ENCODE measurements around the gene HORMAD2. TPM values are rescaled to one million over a fixed set of nuclear protein-coding genes. Genes with fewer than 3 reads are reported as not detected.

The HORMAD2 gene
- total RNA-seq, 4 donors from 2014 or later, result not detected

GRCh38 chr22:30043161-30043560 is 37.1 kb upstream of the HORMAD2 start:
- no peak for DNase-seq
- H3K27ac ChIP-seq, result no peak overlapping the region
- intact Hi-C loops (cut with DNase I), result no loop called here

GRCh38 chr22:30044369-30044768 is 35.9 kb upstream of the HORMAD2 start:
- Histone ChIP-seq H3K27ac (peak overlapping the region in 2 of 3 donors; percentile 38 to 81), H3K9me3 (no peaks in the 10 kb centered on the region), H3K27me3 (no peaks in the 10 kb centered on the region), H3K36me3 (no peaks in the 10 kb centered on the region), H3K4me1 (peaks cover 17 to 31% of the 10 kb centered on the region in 2 donors), H3K4me3 (replicated peaks in 1 of 3) (no peak overlapping the region)
- TF ChIP-seq POLR2A (IDR thresholded peaks at IDR 0.05), result no peak
- no peak for TF ChIP-seq CTCF (IDR thresholded peaks at IDR 0.05)
- peak; percentile 57 to 61 for DNase-seq
- intact Hi-C loops (cut with DNase I), result no loop called here
- 32 to 33% methylated on average over 3 of the region's 3 CpGs for WGBS, 2 donors

More at GRCh38 chr22:30043161-30043560, 37.1 kb upstream of the HORMAD2 start:
- Histone ChIP-seq H3K9me3 (no peaks in the 10 kb centered on the region), H3K4me1 (peaks cover 18 to 39% of the 10 kb centered on the region in 2 donors), H3K27me3 (no peaks in the 10 kb centered on the region), H3K4me3 (replicated peaks in 1 of 3) (no peak overlapping the region), H3K36me3 (no peaks in the 10 kb centered on the region)
- 66 to 76% methylated on average over 4 of the region's 4 CpGs for WGBS, 2 donors
- TF ChIP-seq CTCF (IDR thresholded peaks at IDR 0.05), result no peak
- TF ChIP-seq POLR2A (IDR thresholded peaks at IDR 0.05), result no peak

- TF ChIP-seq CTCF (IDR thresholded peaks at IDR 0.05) (no peak), POLR2A (IDR thresholded peaks at IDR 0.05) (no peak)
- intact Hi-C loops (cut with DNase I), result no loop called here
- H3K36me3 ChIP-seq, result no peaks in the 10 kb centered on the region
- no peak overlapping the region for H3K4me3 ChIP-seq (replicated peaks in 1 of 3)
- peak overlapping the region in 2 of 3 donors; percentile 27 to 81 for H3K27ac ChIP-seq
- no peaks in the 10 kb centered on the region for H3K27me3 ChIP-seq
- no peaks in the 10 kb centered on the region for H3K9me3 ChIP-seq
- peaks cover 17 to 31% of the 10 kb centered on the region in 2 donors for H3K4me1 ChIP-seq
- 90 to 91% methylated on average over 4 of the region's 4 CpGs for WGBS, 2 donors
- DNase-seq, result no peak
These were observed 35.3 kb upstream of the HORMAD2 start for GRCh38 chr22:30044881-30045493.

GRCh38 chr22:30045494-30045887 is 34.8 kb upstream of the HORMAD2 start:
- intact Hi-C loops (cut with DNase I), result no loop called here
- no peaks in the 10 kb centered on the region for H3K36me3 ChIP-seq
- peak overlapping the region in 2 of 3 donors; percentile 27 to 81 for H3K27ac ChIP-seq
- H3K9me3 ChIP-seq, result no peaks in the 10 kb centered on the region
- TF ChIP-seq POLR2A (IDR thresholded peaks at IDR 0.05), result no peak
- TF ChIP-seq CTCF (IDR thresholded peaks at IDR 0.05), result no peak
- 73 to 82% methylated on average over 3 to 4 of the region's 4 CpGs for WGBS, 2 donors
- H3K4me1 ChIP-seq, result peaks cover 17 to 31% of the 10 kb centered on the region in 2 donors
- no peaks in the 10 kb centered on the region for H3K27me3 ChIP-seq
- no peak overlapping the region for H3K4me3 ChIP-seq (replicated peaks in 1 of 3)
- no peak for DNase-seq

GRCh38 chr22:30045901-30046715 is 34.2 kb upstream of the HORMAD2 start:
- intact Hi-C loops (cut with DNase I), result no loop called here
- TF ChIP-seq CTCF (IDR thresholded peaks at IDR 0.05) (no peak), POLR2A (IDR thresholded peaks at IDR 0.05) (no peak)
- Histone ChIP-seq H3K4me1 (peaks cover 17 to 31% of the 10 kb centered on the region in 2 donors), H3K36me3 (no peaks in the 10 kb centered on the region), H3K9me3 (no peaks in the 10 kb centered on the region), H3K27me3 (no peaks in the 10 kb centered on the region), H3K4me3 (replicated peaks in 1 of 3) (no peak overlapping the region), H3K27ac (no peak overlapping the region)
- DNase-seq, result no peak
- 93% methylated on average over 20 to 21 of the region's 21 CpGs for WGBS, 2 donors

Data from thyroid gland (tissue), 4 donors.